Heart left ventricle (tissue), 16 donors: ENCODE measurements around the gene CXCL14. TPM values are rescaled to one million over a fixed set of nuclear protein-coding genes. Genes with fewer than 3 reads are reported as not detected.

ENCODE experiments used
- ATAC-seq, 4 donors: fragments of 200-7000 bp; cut with Tn5 transposase; one replicate each; pipeline ENCODE4 v1.9.1; 2020 to 2022; ENCODE audit warnings: moderate library complexity in 4 of 4, mild to moderate bottlenecking in 3 of 4, moderate number of reproducible peaks in 1 of 4
- DNase-seq, 5 donors: peaks; one replicate each; pipeline ENCODE4 v3.0.0-alpha.2; 2020
- H3K27ac ChIP-seq, 12 donors: fragments of 200-600 bp; sonication (generic) in 4 of 12; one replicate each; pipeline versions ENCODE4 v1.5.0 to v1.8.0; 2016 to 2022; ENCODE audit warnings: mild to moderate bottlenecking in 2 of 12
- H3K27me3 ChIP-seq, 9 donors: fragments of 200-600 bp; sonication (generic) in 2 of 9; one replicate each; pipeline versions ENCODE4 v1.5.1 to v1.8.0; 2016 to 2022; ENCODE audit warnings: mild to moderate bottlenecking in 3 of 9
- H3K36me3 ChIP-seq, 9 donors: fragments of 200-600 bp; sonication (generic) in 2 of 9; one replicate each; pipeline versions ENCODE4 v1.5.0 to v1.8.0; 2018 to 2022; ENCODE audit warnings: mild to moderate bottlenecking in 2 of 9
- H3K4me1 ChIP-seq, 12 donors: fragments of 200-600 bp; sonication (generic) in 4 of 12; one replicate each; pipeline versions ENCODE4 v1.5.0 to v1.8.0; 2016 to 2022; ENCODE audit warnings: mild to moderate bottlenecking in 3 of 12
- H3K4me3 ChIP-seq, 12 donors: fragments of 200-600 bp; sonication (generic) in 4 of 12; one replicate each; pipeline versions ENCODE4 v1.5.0 to v1.8.0; 2017 to 2022; ENCODE audit warnings: mild to moderate bottlenecking in 9 of 12, moderate library complexity in 4 of 12
- H3K9me3 ChIP-seq, 12 donors: fragments of 200-600 bp; sonication (generic) in 4 of 12; one replicate each; pipeline versions ENCODE4 v1.5.0 to v1.8.0; 2016 to 2022; ENCODE audit warnings: mild to moderate bottlenecking in 1 of 12
- CTCF ChIP-seq, 12 donors: fragments of 200-600 bp; sonication (generic) in 4 of 12; IDR thresholded peaks; one replicate each; pipeline versions ENCODE4 v1.5.0 to v1.8.0; 2018 to 2022; ENCODE audit warnings: antibody characterized with exemption in 12 of 12, mild to moderate bottlenecking in 5 of 12
- POLR2A ChIP-seq, 2 donors: fragments of 450-650 bp; IDR thresholded peaks; one replicate each; pipeline ENCODE4 v1.6.1; 2017; ENCODE audit warnings: antibody characterized with exemption in 2 of 2, mild to moderate bottlenecking in 2 of 2, moderate library complexity in 2 of 2
- WGBS, 4 donors: extraction: QIAGEN DNeasy Blood & Tissue Kit in 2 of 4; methylation state at CpG; one replicate each; pipeline versions ENCODE4 v1.1.5 to v1.1.7; 2013 to 2018; 5-methylcytosine and 5-hydroxymethylcytosine counted together
- intact Hi-C, 10 donors: fragments of 100-400 bp; cut with DNase I; formaldehyde crosslinking; loops; one replicate each; pipeline versions ENCODE4 v1.11.1 to v1.14.2; 2022
- polyA plus RNA-seq, 2 donors: library from polyadenylated mRNA; stranded (reverse); fragments of 200-250 nt; gene quantifications; one replicate each; pipeline ENCODE4 v1.2.3, GENCODE V29; 2013
- total RNA-seq, 9 donors: library from RNA; depleted of rRNA in 2 of 9; stranded (reverse); fragments of >200 nt in 2 of 9; fragmentation: NEBNext Ultra II Directional in 3 of 9; extraction: Animal tissue kit (Norgen Biotek cat#: 25700) in 3 of 9; gene quantifications; one replicate each; pipeline versions ENCODE4 v1.1.0 to v1.2.4, GENCODE V29; 2016 to 2023
- donor health status: ischemic (EF 13 %, LVEDD 7.1; RV severe dilation, severe dysfunction).
- donor health status: healthy with polysubstance abuse.
- donor health status: DM: no; HTN: yes; CAD: no.
- donor health status: DM: no; HTN: no; CAD: no.
- donor health status: ischemic (EF 25% LVEDD 6.9; RV normal size, moderate dysfunction).
- donor health status: ischemic (EF 25% LVEDD 5.7; RV mildly dilated, moderate dysfunction).
- donor health status: healthy.
- donor health status: DM: yes; HTN: yes; CAD: no.
- donor health status: ischemic (EF 35%, LVEDD 5.7; RV mildly dilated, moderate dysfunction).
- donor health status: nonischemic (EF 11% LVEDD 7.7; RV severe dilation, severe dysfunction).
- donor health status: DM: yes; HTN: yes; CAD: no.
- donor health status: PGD.
- donor health status: ischemic (EF 29% LVEDD 5.4; RV normal size, mild dysfunction).
- donor health status: nonischemic (EF 23%, LVEDD 6.1; RV moderate dilation, normal function).

Gene CXCL14
- total and polyA plus RNA-seq, 11 donors = 0.22 to 31.8 (median 0.69) TPM

- WGBS, 4 donors = 69 to 75% (median 75%) methylated on average over 3 of the region's 3 CpGs
- ATAC-seq = no peak
- Histone ChIP-seq H3K4me3 (no peak overlapping the region), H3K27me3 (peaks cover 0 to 24% (median 3%) of the 10 kb centered on the region in 9 donors), H3K27ac (no peak overlapping the region), H3K9me3 (peaks cover 0 to 5% (median 0%) of the 10 kb centered on the region in 12 donors), H3K4me1 (no peaks in the 10 kb centered on the region), H3K36me3 (no peaks in the 10 kb centered on the region)
- TF ChIP-seq CTCF (IDR thresholded peaks at IDR 0.05) (no peak), POLR2A (IDR thresholded peaks at IDR 0.05) (no peak)
- DNase-seq = no peak
- intact Hi-C loops = no loop called here
These were observed 14.3 kb upstream of the CXCL14 start for GRCh38 chr5:135593141-135593540.

- Histone ChIP-seq H3K36me3 (no peaks in the 10 kb centered on the region), H3K9me3 (peaks cover 0 to 5% (median 0%) of the 10 kb centered on the region in 12 donors), H3K4me3 (no peak overlapping the region), H3K4me1 (no peaks in the 10 kb centered on the region), H3K27me3 (peaks cover 0 to 23% (median 3%) of the 10 kb centered on the region in 9 donors), H3K27ac (no peak overlapping the region)
- 69 to 78% (median 74%) methylated on average over 6 of the region's 6 CpGs for WGBS, 4 donors
- intact Hi-C loops = no loop called here
- no peak for TF ChIP-seq POLR2A (IDR thresholded peaks at IDR 0.05)
- no peak for TF ChIP-seq CTCF (IDR thresholded peaks at IDR 0.05)
- ATAC-seq (no peak), DNase-seq (no peak)
These were observed 13.7 kb upstream of the CXCL14 start for GRCh38 chr5:135592312-135593045.

- WGBS, 4 donors = 86 to 90% (median 88%) methylated on average over 5 of the region's 5 CpGs
These were observed 12.5 kb upstream of the CXCL14 start for GRCh38 chr5:135591277-135591676.

More at GRCh38 chr5:135591277-135591676, 12.5 kb upstream of the CXCL14 start:
- Histone ChIP-seq H3K4me3 (no peak overlapping the region), H3K4me1 (no peaks in the 10 kb centered on the region), H3K36me3 (no peaks in the 10 kb centered on the region), H3K9me3 (peaks cover 0 to 5% (median 0%) of the 10 kb centered on the region in 12 donors), H3K27ac (no peak overlapping the region), H3K27me3 (peaks cover 0 to 22% (median 3%) of the 10 kb centered on the region in 9 donors)
- TF ChIP-seq CTCF (IDR thresholded peaks at IDR 0.05) (no peak), POLR2A (IDR thresholded peaks at IDR 0.05) (no peak)
- ATAC-seq = no peak
- DNase-seq = no peak
- intact Hi-C loops = no loop called here
